ENCODE data around the gene U2AF2.

Gene U2AF2

DNA sequence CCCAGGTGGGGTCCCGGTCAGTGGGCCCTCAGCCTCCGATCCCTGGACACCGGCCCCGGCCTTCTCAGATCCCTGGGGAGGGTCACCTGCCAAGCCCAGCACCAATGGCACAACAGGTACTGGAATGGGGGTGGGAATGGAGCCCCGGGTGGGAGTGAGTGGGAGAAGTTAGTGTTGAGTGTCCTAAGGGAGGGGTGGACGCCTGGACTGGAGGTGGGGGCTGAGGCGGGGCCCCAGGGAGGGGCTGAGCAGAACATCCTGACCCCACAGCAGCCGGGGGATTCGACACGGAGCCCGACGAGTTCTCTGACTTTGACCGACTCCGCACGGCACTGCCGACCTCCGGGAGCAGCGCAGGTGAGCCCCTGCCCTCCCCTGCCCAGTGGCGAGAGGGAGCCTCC, 37.8 kb downstream of the U2AF2 start:
- TF ChIP-seq, protein P1, sequence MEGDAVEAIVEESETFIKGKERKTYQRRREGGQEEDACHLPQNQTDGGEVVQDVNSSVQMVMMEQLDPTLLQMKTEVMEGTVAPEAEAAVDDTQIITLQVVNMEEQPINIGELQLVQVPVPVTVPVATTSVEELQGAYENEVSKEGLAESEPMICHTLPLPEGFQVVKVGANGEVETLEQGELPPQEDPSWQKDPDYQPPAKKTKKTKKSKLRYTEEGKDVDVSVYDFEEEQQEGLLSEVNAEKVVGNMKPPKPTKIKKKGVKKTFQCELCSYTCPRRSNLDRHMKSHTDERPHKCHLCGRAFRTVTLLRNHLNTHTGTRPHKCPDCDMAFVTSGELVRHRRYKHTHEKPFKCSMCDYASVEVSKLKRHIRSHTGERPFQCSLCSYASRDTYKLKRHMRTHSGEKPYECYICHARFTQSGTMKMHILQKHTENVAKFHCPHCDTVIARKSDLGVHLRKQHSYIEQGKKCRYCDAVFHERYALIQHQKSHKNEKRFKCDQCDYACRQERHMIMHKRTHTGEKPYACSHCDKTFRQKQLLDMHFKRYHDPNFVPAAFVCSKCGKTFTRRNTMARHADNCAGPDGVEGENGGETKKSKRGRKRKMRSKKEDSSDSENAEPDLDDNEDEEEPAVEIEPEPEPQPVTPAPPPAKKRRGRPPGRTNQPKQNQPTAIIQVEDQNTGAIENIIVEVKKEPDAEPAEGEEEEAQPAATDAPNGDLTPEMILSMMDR (IDR thresholded peaks at IDR 0.05; ENCODE audit: control insufficient read depth, insufficient read depth, low read depth, low read length, missing control alignments), result no peak
- no peak overlapping the region for H3K4me3 ChIP-seq (ENCODE audit: control insufficient read depth, low read depth, low read length)
- no peak for DNase-seq (ENCODE audit: low read depth)

DNA sequence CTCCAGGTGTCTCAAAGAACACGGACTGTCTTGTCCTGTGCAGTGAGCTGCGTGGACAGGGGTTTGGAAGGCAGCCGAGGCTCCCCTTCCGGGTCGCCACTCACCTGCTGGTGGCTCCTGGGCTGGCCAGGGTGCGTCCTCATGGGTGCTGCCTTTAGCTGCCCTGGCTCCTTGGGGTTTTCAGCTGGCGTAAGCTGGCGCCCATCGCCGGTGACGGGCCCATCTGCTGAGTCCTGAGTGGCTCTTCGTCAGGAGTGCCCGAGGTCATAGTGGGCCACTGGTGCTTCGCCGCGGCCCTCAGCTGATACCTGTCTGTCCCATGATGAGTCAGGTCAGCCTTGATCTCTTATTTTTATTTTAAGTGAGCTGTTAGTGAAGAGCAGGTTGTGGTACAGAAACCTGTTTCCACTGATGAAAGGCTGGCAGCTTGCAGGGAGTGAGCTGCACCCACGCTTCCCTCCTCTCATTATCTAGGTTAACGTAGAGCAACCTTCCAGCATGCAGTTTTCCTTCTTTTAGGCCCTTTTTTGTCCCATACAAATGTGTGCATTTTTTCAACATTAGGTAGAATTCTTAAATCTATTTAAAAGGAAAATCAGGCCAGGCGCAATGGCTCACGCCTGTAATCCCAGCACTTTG, 38.6 kb downstream of the U2AF2 start:
- TF ChIP-seq, protein P1 (IDR thresholded peaks at IDR 0.05; ENCODE audit: control insufficient read depth, insufficient read depth, low read depth, low read length, missing control alignments), result no peak
- no peak for DNase-seq (ENCODE audit: low read depth)
- H3K4me3 ChIP-seq (ENCODE audit: control insufficient read depth, low read depth, low read length), result no peak overlapping the region

DNA sequence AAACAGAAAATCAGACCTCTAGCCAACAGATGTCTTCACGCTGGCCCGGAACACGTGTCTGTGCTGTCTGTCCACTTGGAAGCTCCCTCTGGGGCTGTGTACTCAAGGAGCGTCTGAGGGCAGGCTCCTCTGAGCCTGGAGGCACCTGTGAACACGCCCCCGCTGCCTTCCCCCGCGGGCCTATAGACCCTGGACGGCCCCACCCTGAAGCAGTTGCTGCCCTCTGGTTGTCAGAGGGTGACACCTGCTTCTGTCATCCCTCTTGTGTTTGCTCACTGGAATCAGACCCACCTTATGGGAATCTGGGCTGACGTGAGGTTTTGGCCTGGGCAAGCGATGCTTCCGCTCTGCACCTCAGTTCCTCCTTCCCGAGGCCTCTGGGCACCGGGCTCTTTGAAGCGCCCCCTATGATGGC, 39.4 kb downstream of the U2AF2 start:
- no peak for DNase-seq (ENCODE audit: low read depth)
- no peak overlapping the region for H3K4me3 ChIP-seq (ENCODE audit: control insufficient read depth, low read depth, low read length)
- TF ChIP-seq, protein P1 (IDR thresholded peaks at IDR 0.05; ENCODE audit: control insufficient read depth, insufficient read depth, low read depth, low read length, missing control alignments), result no peak

DNA sequence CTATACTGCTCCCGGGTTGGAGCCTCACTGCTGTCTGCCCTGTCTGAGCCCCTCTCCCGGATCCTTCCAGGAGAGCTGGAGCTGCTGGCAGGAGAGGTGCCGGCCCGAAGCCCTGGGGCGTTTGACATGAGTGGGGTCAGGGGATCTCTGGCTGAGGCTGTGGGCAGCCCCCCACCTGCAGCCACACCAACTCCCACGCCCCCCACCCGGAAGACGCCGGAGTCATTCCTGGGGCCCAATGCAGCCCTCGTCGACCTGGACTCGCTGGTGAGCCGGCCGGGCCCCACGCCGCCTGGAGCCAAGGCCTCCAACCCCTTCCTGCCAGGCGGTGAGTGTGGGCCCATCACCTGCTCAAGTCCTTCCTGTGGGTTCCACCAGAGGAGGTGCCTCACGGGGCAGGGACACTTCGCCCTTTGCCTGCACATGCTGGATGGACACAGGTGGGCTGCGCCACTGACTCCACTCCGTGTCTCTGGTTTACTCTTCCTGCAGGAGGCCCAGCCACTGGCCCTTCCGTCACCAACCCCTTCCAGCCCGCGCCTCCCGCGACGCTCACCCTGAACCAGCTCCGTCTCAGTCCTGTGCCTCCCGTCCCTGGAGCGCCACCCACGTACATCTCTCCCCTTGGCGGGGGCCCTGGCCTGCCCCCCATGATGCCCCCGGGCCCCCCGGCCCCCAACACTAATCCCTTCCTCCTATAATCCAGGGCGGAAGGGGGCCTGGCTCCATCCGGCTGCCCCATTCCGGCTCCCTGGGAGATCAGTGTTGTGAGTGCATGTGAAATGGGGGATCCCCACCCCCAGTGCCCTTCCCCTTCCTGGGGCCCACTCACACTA, 40.0 kb downstream of the U2AF2 start:
- H3K4me3 ChIP-seq (ENCODE audit: control insufficient read depth, low read depth, low read length), result no peak overlapping the region
- TF ChIP-seq, protein P1 (IDR thresholded peaks at IDR 0.05; ENCODE audit: control insufficient read depth, insufficient read depth, low read depth, low read length, missing control alignments), result no peak
- no peak for DNase-seq (ENCODE audit: low read depth)

DNA sequence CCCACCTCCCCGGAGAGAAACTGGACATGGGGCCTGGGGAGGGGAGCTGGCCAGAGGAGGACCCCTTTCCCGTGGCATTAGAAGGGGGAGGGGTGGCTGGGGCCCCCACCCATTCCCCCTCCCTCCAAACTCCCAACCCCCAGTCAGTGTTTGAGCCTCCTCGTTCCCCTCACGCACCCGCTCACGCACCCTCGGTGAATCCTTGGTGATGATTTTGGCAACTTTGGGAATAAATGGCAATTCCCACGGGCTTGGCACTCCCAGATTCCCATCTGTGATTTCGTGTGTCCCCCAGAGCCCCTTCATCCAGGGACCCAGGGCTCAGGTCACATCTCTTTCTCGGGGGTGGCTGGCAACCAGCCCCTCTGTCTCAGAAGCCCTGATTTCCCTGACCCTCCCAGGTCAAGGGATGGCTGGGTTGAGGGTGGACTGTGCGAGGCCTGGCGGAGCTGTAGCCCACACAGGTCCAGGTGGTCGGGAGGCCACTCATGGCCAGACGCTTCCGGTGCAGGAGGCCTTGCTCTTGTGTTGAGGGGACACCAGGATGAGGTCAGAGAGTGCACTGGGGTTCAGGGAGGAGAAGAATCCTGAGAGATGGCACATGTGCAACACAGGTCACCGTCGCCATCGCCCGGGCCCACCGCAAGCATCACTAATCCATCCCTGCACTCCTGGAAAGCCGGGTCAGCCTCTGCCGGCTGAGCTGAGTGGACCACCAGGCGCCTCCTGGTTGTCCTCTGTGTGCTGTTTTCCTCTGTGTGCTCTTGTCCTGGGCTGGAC, 40.9 kb downstream of the U2AF2 start:
- H3K4me3 ChIP-seq (ENCODE audit: control insufficient read depth, low read depth, low read length), result no peak overlapping the region
- TF ChIP-seq, protein P1 (IDR thresholded peaks at IDR 0.05; ENCODE audit: control insufficient read depth, insufficient read depth, low read depth, low read length, missing control alignments), result no peak
- DNase-seq (ENCODE audit: low read depth), result no peak

DNA sequence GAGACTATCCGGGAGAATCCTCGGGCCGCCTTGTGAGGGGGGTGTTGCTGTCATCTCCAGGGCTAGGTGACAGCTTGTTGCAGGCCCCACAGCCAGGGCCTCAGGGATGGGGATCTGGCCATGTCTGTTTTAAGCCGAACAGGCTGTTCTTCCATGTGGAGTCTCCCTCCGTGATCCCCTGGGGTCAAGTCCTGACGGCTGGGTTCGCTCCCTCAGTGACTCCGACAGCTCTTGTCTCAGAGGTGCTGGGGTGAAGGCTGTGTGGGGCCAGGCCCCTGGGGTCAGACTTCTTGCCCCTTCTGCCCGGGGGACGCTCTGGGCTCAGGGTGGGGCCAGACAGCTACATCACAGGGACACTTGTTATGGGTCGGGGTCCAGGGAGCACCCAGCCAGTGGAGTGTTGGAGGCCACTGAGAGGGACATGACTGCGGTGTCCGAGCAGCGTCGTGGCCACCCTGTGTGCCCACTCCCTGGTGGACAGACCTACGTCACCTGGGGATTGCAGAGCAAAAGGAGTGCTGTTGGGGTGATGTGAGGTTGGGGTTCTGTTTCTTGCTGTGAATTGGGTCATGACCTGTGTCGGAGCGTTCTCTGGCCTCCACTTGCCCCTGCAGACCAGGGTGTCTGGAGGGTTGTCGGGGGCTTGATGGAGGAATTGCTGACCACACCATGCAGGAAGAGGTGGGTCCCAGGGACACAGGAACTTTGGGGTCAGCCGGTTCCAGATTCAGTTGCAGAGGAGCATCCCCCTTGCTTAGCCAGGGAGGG, 41.6 kb downstream of the U2AF2 start:
- TF ChIP-seq, protein P1 (IDR thresholded peaks at IDR 0.05; ENCODE audit: control insufficient read depth, insufficient read depth, low read depth, low read length, missing control alignments), result no peak
- DNase-seq (ENCODE audit: low read depth), result no peak

More for the DNA sequence above, 41.6 kb downstream of the U2AF2 start:
- H3K4me3 ChIP-seq (ENCODE audit: control insufficient read depth, low read depth, low read length), result no peak overlapping the region

All from AG09309 (cell line).